GM19455 (cell line): ENCODE data around the gene PPP1R9A.

ENCODE experiments used
- ATAC-seq: cut with Tn5 transposase; IDR thresholded peaks from one replicate; pipeline ENCODE4 v1.9.1; 2021; ENCODE audit not compliant: unreplicated experiment

PPP1R9A gene

DNA sequence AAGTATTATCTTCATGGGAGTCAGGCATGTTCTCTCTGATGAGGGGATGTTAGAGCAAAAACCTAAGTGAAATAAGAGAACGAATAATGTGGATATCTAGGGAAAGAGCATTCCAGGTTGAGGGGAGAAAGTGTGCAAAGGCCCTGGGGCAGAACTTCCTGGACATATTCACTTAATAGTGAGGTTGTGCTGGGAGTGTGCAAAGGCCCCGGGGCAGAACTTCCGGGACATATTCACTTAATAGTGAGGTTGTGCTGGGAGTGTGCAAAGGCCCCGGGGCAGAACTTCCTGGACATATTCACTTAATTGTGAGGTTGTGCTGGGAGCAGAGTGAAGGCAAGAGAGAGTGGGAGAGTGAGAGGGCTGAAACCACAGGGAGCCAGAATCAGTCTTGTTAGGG is 405.2 kb downstream of the PPP1R9A start:
- no peak for ATAC-seq

DNA sequence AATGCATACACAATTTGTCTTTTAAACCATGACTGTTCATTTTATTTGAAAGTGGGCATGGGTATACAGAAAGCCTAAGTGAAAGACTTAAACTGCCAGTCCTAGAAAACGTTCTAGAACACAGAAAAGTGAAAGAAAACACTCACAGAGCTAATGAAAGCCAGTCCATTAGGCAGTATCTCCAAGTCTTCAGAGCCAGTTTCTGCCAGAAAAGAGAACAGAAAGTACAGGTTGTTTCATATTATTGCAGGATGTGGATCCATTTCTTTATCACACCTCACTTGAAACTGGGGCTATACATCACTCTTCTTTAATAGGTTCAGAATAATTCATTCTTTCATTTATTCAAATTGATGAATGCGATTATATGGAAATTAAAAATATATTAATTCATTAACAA is 409.2 kb downstream of the PPP1R9A start:
- ATAC-seq, result no peak

DNA sequence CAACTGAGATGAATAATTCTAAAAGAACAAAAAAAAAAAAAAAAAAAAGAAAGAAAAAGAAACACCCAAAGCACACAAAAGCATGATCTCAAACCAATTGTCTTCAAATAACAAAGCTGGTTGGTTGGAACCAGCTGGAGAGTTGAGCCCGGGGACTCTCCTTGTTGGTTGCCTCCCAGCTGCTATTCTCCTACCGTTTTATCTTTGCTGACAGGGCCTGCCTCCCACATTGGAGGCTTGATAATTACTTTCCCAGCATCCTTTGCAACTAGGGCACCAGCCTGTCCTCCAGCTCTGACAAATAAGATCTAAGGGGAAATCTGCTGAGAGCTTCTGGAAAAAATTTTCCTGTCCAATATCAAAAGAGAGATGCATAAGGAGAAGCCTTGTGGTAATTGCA is 410.2 kb downstream of the PPP1R9A start:
- ATAC-seq, result no peak

DNA sequence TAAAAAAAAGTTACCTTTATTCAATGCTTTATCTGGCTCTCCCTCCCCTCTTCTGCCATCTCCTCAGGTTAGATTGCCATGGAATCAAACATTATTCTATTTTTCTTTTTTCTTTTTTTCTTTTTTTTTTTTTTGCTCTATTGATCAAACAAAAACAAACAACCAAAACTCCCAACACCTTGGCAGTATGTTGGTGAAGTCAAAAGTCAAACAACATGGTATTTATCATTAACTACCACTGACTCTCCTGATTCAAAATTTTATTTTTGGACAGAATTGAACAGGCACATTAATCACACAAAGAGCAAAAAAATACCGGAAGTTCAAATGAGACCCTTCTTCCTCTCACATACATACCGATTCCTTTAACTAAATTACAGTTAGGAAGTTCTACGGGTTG is 410.6 kb downstream of the PPP1R9A start:
- ATAC-seq, result no peak

DNA sequence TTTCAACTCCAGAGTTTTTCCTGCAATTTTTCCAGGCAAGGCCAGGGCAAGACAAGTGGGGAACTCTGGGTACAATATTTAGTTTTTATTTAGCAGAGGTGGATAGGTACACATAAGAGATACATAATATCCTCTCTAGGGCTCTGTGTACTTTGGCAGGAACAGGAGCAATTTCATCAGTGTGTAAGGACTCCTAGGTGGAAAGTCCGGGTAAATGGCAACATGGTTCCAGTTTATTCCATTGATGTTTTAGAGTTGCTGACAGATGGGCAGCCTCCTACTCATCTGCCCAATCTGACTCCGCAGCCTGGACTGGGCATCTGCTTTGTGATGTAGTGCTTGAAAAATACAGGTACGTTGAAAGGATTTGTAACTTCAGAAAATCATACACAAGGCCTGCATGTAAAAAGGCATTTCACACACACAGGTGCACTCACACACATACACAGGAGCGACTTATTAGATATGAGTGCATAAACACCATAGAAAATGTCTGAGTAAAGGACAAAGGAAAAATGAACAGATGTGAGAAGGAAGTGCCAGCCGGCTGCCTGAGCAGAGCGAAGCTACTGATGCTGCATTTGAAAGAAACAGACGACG is 411.2 kb downstream of the PPP1R9A start:
- ATAC-seq, result no peak

DNA sequence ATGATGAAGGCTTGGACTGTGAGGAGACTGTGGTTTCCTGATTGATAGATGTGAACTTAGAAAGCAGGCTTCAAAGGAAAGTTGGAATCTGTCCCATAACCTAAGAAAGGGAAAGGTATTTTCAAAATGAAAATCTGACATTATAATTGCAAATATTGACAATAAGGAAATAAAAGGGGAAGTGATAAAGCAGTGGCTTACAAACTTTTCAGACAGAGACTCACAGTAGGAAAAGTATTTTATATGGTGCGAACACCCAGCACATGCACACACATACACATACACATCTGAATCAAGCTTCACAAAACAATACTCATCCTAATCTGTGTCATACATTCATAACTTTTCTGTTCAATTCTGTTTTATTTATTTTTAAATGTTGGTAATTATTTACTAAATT is 412.2 kb downstream of the PPP1R9A start:
- ATAC-seq, result no peak

DNA sequence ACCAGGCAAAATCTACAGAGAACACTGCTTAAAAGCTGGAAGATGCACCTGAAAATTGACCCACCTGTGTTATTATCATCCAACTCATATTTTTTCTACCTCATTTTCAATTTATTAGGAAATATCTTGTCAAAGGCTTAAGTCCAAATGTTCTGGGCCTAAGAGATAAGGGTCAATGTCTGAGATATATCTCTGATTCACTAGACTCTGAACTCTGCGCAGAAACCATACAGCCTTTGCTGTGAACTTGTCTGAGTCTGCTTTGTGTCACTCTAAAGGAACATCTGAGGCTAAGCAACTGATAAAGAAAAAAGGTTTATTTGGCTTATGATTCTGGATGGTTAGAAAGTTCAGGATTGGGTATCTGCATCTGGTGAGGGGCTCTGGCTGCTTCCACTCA is 413.3 kb downstream of the PPP1R9A start:
- ATAC-seq, result no peak

DNA sequence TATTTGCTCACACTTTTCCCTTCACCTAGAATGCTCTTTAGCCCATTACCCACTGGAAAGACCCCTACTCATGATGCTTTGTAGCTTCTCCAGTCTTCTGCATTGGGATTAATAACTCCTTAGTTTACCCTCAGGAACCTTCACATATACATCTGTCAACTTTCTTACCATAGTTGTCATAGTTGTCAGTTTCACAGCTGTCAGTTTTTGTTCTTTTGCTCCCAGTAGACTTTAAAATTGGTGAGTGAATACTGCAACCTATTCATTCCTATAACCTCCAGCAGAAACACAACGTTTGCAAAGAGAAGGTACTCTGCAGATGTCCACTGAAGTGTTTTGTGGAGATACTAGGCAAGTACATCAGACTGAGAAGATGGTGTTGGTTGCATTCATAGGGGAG is 414.3 kb downstream of the PPP1R9A start:
- no peak for ATAC-seq

DNA sequence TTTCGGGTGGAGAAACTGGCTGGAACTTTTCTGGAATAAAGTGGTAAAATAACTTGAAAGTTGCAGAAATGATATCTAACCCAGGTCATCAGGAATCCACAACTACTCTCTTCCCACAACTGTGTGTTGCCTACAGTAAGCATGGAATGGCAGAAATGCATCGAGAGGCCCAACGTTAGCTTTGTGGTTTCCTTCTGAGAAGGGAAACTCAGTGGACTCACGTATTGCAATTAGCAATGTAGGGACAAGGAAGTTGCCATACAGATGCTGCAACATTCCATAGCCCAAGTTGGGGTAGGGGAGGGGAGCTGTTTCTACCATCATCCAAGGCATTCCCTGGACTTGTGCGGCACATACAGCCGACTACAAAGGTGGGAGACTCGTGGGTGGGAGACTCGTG is 415.0 kb downstream of the PPP1R9A start:
- no peak for ATAC-seq

DNA sequence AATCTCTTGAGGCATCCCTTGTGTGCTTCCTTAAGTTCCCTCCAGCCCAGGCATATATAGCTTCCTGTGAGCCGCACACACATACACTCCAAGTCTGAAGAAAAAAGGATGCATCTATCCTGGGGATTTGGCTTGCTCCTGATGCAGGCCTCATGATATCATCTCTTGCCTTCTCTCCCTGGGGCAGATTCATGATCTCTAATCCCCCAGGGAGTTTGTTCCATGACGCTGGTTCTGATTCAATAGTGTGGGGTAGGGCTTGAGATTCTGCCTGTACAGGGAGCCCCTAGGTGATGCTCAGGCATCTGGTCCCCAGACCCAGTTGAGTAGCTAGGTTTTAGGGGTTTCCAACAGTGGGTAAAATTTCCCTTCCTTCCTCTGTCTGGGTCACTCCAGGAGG is 415.5 kb downstream of the PPP1R9A start:
- ATAC-seq, result no peak

DNA sequence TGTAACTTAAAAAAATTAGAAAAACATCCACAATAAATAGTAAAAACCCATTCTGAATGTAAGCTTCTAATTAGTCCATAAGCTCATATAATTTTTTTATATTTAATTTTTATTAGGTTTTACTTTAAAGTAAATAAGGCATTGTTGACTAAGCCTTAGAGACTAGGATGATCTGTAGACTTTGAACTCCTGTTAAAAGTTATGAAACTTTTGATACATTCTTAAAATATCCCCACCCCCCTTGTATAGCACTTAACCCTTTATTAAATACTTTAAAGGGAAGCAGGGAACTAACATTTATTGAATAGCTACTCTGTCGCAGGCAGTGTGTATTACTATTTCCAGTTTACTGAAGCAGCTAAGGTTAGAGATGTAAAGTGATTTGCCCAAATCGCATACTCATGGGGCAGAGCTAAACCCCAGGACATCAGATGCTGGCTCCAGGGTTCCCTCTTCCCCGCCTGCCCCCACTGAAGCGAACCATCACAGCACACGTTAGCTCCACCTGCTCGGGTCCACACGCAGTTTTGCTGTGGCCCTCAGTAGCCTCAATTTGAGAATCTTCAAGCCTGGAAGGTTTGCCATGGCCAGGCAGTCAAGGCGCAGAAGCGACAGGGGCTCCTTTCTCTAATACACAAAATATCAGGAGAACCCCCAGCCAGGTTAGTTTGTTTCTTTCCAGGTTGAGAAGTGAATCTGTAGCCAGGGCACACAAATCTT is 416.2 kb downstream of the PPP1R9A start:
- ATAC-seq, result no peak

DNA sequence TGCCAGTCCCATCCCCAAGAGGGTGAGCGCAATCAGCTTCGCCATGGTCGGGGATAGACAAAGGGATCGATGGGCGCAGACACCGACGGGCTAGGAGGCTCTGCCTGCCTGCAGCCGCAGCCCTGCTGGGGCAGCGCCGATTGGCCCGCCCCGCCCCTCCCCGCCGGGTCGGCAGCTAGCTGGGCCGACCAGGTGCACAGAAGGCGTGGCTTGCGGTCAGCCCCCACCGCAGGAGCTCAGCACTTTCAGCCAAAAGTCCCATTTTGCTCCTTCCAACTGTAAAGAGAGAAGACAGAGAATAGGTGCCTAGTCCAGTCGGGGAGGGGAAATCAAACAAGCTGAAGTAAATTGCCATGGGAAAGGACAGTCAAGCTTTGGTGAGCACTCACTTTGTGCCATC is 417.0 kb downstream of the PPP1R9A start, which contains the start of gene PON1:
Gene PON1, minus strand, starts transcription at position 102 of the 400 bp plus-strand sequence. Its CDS starts 57 bp downstream, at position 45.
- no peak for ATAC-seq

DNA sequence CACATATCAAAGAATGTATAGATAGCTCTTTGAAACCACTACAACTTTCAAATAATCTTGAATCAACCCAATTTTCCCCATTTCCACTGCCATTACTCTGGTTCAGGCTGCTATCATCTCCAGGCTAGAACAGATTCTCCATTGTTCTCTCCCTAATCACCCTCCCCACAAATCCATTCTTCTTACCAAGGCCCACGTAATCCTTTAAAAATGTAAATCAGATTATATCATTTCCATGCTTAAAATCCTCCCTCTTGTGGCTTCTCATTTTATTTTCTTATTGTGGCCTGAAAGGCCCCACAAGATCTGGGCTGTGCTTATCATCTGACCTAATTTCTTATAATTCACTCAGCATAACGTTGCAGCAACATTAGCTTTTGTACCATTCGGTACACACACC is 420.0 kb downstream of the PPP1R9A start:
- ATAC-seq, result no peak

DNA sequence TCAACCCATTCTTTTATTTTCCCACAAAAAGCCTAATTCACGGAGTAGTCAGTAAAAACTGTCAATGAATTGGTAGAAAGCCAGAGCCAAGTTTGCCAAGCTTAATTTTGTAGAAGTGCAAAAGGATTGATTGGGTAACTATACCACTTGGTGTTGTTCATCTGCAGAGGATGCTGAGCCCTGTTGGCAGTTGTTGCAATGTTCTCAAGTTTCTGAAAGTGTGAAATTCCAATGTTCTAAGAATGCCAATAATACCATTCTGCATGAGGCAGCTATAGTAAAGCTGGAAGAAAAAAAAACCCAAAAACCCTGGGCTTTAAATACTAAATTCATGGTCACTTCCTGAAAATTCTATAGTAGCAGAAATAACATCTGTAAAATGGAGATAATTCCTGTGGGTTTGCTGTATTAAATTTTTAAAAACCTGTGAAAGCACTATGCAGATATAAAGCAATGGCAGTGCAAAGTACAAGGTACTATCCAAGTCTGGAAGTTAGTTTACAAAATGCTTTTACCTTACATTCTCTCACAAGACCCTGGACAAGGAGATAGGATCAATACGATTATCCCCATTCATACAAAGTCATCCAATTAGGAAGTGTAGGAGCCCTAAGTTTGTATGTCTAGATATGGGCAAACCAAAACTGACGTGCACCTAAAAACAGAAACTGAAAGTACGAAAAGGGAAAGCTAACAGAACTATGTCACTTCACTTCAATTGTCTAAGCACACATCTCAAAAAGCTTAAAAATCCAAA is 423.0 kb downstream of the PPP1R9A start:
- ATAC-seq, result peak; percentile 89

DNA sequence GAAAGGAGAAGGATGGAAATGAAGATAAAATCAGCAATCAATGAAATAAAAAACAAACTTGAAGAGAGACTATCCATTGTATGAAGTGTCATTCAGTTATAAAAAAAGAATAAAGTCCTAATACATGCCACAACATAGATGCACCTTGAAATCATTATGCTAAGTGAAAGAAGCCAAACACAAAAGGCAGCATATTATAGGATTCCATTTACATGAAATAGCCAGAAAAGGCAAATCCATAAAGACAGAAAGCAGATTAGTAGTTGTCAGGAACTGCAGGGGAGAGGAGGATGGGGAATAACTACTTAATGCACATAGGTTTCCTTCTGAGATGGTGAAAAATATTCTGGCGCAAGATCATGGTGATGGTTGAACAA is 423.6 kb downstream of the PPP1R9A start:
- peak; percentile 25 for ATAC-seq

DNA sequence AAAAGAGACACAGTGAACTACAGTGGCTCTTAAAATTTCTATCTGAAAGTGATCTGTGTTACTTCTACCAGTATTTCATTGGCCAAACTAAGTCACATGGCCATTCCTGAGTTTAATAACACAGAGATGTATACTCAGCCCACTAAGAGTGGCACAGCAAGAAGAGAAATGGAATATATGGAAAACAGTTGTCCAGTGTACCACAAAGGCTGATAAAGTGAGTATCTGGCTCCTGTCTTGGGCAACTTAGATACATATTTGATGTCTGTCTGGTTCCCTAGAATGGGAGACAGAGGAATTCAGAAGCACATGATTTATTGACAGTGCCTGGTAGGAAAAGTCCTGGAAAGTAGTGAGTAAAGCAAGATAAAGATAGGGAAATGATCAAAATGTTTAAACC is 427.1 kb downstream of the PPP1R9A start:
- ATAC-seq, result no peak

DNA sequence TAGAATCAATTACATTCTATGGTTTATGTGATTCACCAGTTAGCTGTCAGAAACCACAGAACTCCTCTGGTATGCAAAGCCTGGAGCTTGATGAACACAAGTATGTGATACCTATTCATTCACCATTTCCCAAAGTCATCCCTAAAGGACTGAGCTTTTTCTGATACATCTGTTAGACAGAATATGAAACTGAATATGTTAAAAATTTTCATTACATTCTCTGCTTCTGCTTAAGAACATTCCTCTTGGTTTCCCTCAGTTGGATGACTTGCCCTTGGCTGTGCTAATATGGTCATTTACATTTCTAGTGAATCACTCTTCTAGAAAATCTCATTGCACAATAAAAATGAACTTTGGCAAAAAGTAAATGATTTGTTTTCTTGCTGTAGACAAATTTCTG is 427.7 kb downstream of the PPP1R9A start:
- no peak for ATAC-seq

DNA sequence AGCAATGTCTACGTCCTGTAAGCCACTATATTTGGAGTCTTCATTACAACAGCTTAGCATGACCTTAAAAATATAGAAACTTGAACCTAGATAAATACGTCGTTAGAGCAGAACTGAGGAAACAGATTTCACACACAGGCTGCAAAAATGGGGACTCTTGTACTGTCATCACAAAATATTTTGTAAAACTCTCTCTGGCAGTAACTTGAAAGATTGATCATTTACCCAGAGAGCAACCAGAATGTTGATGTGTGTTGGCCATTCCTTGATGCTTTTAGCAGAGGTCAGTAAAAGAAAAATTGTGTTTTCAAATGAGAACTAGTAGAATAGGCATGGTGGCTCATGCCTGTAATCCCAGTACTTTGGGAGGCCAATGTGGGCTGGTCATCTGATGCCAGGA is 431.4 kb downstream of the PPP1R9A start:
- ATAC-seq, result no peak

DNA sequence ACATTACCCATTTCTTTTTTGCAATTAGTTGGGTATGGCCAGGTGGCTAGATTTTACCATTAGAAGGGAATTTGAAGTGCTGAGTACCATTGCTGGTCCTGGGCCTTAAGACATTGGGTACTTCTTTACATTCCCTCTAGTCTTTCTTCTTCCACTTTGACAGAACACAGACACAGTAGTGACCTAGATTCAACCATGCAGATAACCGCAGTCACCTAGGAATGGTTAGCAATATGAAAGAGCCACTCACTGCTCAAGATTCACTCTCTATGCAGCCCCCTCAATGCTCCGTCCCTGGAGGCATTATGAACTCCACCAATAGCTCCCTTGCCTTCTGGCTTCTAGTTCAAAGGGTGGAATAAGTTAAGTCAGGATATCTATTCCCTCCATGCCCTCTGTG is 433.1 kb downstream of the PPP1R9A start:
- no peak for ATAC-seq

DNA sequence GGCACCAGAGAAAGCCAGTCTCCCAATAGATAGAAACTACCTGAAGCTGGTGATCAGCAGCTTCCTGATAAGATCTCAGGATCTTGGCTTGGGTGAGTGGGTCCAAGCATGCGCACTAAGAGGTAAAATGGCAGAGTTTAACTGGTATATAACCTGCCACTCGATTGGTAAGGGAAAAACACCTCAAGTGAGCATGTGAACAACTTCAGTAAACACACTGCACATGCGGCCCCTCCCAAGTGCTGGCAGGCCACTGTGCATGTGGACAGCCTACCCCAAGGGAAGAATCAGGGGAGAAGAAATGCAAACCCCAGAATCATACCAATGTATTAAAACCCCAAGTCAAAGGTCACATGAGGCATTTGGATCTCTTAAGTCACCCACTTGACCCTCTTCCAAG is 434.6 kb downstream of the PPP1R9A start:
- ATAC-seq, result no peak

DNA sequence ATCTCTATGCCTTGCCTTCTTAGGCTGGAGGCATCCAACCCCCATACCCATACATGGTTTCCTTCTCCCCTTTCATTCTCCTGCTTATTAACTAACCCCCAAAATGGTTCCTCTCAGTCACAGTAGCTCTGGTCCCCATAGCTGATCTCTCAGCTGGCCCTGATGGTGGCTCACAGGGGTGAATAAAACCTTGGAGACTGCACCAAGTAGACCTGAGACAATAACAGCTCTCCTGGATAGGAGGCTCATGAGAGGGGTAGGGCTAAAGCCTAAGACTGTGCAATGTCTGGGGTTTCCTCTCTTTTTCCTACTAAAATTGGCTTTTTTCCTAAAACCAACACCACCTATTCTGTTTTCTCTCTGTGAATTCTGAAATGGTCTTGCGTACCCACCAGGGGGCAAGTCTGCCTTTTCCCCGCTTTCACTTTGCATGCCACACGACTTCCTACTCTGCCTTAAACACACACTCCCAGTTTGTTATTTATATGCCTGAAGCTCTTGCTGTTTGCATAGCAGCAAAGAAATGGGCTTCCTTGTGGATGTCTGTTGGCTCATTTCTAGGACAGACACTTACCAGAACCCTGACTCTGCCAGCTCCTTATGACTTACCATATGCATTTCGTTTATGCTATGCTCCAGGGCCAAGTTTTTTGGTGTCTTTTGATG is 435.4 kb downstream of the PPP1R9A start:
- no peak for ATAC-seq
